ENCODE measurements around the gene C9orf43. TPM values are rescaled to one million over a fixed set of nuclear protein-coding genes. Genes with fewer than 3 reads are reported as not detected.
"Not testable (repeated sequence)": the region's sequence is repeated elsewhere in the genome, so short reads cannot be mapped to it uniquely, and the experiment has no call there.

The C9orf43 gene, protein sequence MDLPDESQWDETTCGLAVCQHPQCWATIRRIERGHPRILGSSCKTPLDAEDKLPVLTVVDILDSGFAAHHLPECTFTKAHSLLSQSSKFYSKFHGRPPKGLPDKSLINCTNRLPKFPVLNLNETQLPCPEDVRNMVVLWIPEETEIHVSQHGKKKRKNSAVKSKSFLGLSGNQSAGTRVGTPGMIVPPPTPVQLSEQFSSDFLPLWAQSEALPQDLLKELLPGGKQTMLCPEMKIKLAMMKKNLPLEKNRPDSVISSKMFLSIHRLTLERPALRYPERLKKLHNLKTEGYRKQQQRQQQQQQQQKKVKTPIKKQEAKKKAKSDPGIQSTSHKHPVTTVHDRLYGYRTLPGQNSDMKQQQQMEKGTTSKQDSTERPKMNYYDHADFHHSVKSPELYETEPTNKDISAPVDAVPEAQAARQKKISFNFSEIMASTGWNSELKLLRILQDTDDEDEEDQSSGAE
- total RNA-seq (2014; rRNA removed; shearing (Covaris generic)), result 0.20 and 0.37 TPM in 2 replicates
- 0.43 and 0.51 TPM in 2 replicates for polyA plus RNA-seq (2015; cell fraction: cytosol; rRNA removed)
- polyA plus RNA-seq (2015; cell fraction: nucleus; rRNA removed), result 0.24 and 0.41 TPM in 2 replicates

DNA sequence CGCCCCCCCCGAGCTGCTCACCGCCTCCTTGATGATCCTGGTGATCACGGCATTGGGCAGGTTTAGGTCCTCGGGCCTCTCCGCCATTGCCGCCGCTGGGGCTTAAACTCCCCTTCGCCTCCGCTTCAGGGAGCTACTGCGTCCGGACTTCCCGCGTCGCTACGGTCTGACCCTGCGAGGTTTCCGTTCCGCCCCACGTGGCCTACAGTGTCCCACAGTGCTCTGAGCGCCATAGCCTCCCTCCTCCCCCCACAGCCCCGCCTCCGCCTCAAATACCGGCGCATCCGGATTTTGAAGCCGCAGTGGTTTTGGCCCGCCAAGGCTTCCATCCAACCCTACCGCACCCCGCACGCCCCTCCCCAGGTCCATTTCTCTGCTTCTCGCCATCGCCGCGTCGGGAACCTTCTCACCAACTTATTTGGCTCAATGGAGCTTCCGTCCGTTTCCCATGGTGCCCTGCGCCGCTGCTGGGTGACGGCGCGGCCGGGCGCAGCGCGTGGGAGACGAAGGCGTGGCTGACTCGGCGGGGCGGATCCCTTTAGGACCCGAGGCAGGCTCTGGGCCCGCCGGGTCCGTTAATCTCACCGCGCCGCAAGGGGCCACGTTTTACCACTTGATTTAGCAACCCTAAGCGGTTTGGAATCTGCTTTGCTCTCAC, at the start of gene C9orf43, which contains the start of gene POLE3:
Gene C9orf43, plus strand, starts transcription at position 541 of the 658 bp plus-strand sequence. CDS start 2,747 bp downstream, outside the sequence.
Gene POLE3, minus strand, starts transcription at position 469 of the 658 bp plus-strand sequence. Its CDS starts 382 bp downstream, at position 87.
- DNase-seq (ENCODE audit: low read depth), result peak; percentile 95

DNA sequence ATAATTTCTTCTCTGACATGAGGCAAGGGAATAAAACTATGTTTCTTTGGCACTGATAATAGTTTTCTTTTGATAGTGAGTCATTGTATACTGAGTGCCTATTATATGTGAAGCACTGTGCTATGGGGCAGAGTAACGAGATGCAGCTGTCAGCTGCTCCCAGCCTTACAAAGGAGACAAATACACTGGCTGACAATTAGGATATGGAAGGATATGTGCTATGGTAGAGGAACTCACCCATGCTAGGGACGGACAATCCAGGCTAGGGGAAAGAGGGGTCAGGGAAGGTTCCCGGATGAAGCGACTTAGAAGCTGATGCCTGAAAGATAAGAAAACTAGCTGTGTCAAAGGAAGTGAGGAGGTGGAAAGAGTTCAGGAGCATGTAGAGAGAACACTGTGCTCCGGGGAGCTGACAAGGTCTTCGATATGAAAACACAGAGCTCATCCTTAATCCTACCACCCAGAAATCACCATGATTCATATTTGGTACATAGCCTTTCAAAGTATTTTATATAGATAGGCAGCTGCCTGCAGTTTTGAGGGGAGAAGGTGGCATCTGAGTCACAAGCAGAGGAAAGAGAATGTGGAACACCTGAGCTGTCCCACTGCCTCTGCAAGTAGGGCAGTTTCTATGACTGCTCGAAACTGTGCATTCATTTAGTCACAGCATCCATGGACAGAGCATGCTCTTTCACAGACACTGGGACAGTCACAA, 49.1 kb upstream of the C9orf43 start:
- DNase-seq (ENCODE audit: low read depth), result no peak

DNA sequence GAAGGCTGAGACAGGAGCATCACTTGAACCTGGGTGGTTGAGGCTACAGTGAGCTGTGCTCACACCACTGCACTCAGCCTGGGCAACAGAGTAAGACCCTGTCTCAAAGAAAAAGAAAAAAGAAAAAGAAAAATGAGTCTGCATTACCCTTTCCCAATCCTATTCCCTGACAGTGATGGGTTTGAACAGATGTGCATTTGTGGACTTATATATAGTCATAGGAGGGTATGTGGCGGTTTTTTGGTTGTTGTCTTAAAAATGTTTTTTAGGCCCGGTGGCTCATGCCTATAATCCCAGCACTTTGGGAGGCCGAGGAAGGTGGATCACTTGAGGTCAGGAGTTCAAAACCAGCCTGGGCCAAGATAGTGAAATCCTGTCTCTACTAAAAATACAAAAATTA, 47.2 kb upstream of the C9orf43 start:
- no peak for DNase-seq (ENCODE audit: low read depth)

DNA sequence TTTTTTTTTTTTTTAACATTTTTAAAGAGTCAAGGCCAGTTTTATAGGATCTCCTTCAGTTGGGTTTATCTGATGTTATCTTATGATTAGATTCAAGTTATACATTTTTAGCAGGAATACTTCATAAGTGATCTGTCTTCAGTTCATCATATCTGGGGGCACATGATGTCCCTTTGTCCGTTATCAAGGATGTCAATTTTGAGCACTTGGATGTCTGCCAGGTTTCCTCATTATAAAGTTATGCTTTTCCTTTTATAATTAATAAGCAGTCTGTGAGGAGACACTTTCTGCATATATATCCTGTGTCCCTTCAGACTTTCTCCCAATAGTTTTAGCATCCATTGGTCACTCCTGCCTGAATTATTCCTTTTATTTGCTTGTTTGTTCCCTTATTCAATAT, 45.6 kb upstream of the C9orf43 start:
- DNase-seq (ENCODE audit: low read depth), result no peak

DNA sequence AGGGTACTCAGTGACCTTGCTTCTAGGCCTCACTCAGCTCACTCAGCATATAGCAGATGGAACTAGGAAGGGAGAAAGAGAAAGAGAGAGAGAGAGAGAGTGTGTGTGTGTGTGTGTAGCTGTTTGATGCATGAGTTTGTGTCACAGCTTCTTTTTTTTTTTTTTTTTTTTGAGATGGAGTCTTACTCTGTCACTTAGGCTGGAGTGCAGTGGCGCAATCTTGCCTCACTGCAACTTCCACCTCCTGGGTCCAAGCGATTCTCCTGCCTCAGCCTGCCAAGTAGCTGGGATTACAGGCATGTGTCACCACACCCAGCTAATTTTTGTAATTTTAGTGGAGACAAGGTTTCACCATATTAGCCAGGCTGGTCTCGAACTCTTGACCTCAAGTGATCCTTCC, 44.9 kb upstream of the C9orf43 start:
- DNase-seq (ENCODE audit: low read depth), result not testable (repeated sequence)

DNA sequence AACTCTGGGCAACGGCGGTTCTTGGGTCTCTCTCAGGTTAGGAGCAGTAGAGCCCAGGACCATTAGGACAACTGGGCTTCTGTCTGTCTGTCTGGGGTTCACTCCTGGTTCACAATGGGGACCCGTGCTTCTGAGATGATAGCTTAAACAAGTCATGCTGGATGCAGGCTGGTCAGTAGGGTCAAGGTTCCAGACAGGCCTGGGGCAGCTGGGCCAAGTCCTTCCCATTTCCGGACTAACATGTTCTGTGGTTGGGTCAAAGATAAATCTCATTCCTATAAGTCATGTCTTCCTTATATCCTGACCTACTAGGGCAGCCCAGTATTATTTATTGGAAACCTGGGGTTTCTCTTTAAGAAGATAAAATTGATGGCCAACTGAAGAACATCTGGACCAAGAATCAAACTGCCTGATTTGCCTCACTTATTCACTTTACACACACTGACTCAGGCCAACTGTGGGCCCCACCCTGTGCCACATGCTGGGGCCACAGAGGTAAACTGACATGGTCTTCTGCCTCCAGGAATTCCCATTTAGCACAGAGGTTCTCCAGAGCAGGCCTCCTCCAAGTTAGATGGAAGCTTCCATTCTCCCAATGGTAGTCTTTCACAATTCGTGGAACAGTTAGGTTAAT, 42.1 kb upstream of the C9orf43 start:
- no peak for DNase-seq (ENCODE audit: low read depth)

DNA sequence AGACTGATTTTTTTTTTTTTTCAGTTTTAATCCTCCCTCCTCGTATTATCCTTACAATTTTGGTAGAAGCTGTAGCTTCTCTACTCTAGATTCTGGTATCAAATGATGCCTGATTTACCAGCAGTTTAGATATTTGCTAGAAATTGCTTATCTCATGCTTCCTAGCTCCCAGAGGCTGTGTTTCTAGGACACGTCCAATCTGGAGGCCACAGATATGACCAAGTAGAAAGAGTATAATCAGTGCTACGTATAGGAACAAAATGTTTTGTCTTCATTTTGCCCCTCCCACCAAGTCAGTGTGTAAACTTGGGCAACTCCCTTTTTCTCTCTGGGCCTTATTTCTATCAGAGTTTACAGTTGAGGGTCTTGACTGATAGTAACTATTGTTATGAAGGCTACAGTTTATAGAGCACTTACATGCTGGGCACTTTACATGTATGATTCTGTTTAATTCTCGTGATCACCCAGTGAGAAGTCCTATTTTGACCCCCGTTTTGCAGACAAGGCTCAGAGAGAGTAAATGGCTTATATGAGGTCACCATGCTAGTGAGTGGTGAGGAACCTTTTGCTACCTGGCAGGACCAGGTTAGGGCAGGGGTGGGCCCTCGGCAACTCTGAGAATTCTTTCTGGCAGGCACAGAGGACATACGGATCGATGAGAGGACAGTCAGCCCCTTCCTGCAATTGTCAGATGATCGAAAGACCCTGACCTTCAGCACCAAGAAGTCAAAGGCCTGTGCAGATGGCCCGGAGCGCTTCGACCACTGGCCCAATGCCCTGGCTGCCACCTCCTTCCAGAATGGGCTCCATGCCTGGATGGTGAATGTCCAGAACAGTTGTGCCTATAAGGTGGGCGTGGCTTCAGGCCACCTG, 41.3 kb upstream of the C9orf43 start:
- DNase-seq (ENCODE audit: low read depth), result no peak

DNA sequence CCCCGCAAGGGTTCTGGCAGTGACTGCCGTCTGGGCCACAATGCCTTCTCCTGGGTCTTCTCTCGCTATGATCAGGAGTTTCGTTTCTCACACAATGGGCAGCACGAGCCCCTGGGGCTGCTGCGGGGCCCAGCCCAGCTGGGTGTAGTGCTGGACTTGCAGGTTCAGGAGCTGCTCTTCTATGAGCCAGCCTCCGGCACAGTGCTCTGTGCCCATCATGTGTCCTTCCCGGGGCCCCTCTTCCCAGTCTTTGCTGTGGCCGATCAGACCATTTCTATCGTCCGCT, 40.7 kb upstream of the C9orf43 start:
- DNase-seq (ENCODE audit: low read depth), result no peak

DNA sequence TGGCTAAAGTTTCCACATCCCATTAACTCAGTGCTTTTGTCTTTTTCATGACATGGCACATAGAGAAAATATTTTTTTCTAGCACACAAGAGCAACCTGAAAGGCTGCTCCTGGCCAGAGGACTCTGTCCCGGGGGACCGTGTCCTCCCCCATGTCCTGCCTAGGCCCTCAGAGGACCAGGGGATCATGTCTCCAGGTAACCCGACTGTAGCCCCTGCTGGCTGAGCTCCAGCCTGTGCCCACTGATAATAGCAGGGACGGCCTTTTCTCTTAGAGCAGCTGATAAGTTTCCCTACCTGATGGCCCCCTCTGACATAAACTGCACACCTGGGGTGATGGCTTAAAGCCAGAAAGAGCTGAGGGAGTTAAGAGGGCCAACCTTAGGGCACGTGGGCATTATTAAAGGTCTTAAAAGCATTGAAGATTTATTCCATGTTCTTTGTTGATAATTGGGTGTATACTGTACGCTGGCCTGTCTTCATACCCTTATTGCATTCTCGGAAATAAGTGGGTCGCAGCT, 39.7 kb upstream of the C9orf43 start:
- no peak for DNase-seq (ENCODE audit: low read depth)

DNA sequence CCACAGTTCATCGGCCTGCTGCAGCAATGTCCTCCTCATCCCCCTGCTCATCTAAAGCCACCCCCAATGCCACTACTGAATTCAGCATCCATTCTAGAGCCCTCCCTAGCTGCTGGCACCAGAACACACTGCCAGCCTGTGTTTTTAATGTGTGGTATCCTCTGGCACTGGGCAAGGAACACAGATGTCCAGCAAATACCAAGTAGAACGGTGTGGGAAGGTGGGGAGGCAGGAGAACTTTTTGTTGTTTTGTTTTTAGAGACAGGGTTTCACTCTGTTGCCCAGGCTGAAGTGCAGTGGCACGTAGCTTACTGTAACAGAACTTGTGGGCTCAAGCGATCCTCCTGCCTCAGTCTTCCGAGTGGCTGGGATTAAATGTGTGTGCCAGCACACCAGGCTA, 38.5 kb upstream of the C9orf43 start:
- DNase-seq (ENCODE audit: low read depth), result no peak

DNA sequence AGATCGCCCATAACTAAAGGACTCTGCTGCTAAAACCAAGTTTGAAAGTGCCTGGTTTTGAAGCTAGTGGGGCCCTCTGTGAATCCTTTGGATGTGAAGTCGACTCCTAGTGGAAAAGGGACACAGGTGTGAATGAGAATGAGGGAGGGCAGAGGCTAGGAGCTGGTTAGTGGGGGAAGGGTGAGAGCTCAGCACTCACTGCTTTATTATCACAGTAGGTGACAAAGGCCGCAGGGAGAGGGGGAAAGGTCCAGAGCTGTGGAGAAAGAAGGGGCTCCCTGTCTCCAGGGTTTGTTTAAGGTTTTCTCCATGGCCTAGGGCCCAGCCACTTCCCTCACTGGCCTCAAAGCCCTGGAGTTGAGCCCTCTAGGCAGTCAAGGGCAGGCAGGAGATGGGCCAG, 37.3 kb upstream of the C9orf43 start:
- DNase-seq (ENCODE audit: low read depth), result no peak

DNA sequence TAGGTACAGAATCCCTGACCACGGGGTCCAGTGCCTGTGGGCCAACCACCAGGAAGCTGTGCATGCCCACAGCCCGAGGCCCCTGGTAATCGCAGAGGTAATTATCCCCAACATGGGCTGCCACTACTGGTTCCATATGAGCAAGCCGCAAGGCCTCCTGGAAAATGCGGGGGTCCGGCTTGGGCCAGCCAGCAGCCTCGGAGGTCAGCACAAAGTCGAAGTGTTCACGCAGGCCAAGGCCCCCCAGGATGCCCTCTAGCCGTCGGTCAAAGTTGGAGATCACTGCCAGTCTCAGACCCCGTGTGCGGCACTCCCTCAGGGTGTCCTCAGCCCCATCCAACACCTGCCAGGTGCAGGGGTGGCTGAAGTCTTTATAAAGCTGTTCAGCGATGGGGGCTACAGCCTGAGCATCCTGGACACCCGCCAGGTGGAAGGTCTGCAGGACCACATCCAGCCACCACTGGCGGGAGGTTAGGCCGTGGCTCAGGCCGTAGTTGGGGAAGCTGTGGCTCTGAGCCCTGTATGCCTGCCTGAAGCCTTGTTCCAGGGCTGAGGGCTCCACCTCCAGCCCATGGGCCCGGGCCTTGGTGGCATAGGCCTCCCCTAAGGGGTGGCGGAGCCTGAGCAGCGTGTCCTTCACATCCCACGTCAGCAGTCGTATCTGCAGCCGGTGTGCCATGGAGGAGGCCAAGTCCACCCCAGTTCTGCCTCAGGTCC, 36.7 kb upstream of the C9orf43 start:
- DNase-seq (ENCODE audit: low read depth), result no peak

DNA sequence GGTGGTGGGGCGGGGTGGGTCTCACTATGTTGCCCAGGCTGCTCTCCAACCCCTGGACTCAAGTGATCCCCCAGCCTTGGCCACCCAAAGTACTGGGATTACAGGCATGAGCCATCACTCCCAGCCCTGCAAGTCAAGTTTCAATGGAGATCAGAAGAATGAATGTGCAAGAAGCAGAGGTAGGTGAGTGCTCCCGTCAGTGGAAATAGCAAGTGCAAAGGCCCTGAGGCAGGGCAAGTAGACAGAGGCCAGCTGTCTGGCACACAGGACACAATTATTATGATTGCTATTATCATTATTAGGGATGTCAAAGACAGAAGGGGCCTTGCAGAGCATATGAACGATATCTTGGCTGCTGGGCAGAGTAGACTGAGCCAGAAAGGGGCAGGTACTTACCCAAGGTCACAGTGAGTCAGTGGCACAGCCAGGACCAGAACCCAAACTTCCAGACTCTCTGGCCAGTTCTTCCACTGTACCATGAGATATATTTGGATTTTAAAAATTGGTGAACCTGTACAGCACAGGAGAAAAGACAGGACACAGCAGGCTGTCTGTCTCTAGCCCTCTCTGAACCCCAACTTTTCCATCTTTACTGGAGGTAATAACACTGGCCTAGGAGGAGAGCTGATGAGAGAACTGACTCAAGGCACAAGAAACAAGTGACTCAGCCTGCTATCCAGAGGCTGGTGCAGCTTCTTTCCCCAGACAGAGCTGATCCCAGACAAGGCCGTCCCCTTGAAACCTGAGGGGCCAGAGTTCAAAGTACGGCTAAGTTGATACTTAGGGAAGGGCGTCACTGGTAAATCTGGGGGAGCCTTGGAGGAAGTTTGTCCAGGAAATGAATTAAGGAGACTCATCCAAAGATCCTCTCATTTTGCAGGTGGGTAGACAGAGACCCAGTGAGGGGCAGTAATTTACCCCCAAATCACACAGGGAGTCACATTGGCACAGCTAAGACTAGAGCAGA, 35.2 kb upstream of the C9orf43 start:
- no peak for DNase-seq (ENCODE audit: low read depth)

DNA sequence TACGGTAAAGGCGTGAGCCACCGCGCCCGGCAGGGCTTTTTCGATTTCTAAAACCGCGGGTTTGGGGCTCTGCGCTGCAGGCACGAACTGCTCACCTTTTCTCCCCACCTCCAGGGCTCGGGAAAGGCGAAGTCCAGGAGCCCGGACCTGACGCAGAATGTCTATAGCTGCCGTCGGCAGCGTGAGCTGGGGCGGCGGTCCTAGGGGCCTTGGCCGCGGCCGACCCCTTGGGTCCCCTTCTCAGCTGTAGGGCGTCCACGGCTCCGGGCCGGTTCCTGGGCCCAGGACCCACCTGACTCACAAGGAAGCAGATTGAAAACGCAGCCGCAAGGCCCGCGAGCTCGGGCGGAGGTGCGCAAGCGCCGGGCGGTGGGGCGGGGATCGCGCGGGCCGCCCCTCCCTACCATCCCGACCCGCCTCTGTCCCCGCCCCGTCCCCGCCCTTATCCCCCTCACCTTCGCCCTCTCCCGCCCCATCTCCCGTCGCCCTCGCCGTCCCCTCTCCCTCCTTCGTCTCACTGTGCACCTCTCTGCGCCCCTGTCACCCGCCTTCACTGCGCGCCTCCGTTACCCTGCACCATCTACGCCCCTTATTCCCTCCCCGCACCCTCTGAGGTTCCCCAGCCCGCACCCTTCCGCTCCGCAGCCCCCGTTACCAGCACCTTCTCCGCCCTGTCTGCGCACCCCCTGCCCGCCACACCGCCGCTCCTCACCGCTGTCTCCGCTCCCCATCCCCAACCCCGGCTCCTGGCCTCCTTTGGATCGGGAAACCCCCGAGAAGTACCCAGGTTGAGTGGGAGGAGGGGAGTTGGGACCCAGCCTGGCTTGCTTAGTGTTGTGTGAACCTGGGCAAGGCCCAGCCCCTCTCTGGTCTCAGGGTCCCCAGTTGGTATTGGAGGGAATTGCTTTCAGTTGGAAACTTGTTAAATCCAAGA, 33.6 kb upstream of the C9orf43 start, which contains the start of gene HDHD3:
Gene HDHD3, minus strand, starts transcription at position 353 of the 934 bp plus-strand sequence. CDS start 2,632 bp downstream, outside the sequence.
- DNase-seq (ENCODE audit: low read depth), result peak; percentile 73

DNA sequence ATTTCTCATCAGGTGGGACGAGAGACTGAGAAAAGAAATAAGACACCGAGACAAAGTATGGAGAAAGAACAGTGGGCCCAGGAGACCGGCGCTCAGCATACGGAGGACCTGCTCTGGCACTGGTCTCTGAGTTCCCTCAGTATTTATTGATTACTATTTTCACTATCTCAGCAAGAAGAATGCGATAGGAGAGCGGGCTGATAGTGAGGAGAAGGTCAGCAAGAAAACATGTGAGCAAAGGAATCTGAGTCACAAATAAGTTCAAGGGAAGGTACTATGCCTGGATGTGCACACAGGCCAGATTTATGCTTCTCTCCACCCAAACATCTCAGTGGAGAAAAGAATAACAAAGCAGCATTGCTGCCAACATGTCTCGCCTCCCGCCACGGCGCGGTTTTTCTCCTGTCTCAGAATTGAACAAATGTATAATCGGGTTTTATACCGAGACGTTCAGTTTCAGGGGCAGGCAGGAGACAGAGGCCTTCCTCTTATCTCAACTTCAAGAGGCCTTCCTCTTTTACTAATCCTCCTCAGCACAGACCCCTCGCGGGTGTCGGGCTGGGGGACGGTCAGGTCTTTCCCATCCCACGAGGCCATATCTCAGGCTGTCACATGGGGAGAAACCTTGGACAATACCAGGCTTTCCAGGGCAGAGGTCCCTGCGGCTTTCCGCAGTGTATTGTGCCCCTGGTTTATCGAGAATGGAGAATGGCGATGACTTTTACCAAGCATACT, 31.3 kb upstream of the C9orf43 start:
- not testable (repeated sequence) for DNase-seq (ENCODE audit: low read depth)

DNA sequence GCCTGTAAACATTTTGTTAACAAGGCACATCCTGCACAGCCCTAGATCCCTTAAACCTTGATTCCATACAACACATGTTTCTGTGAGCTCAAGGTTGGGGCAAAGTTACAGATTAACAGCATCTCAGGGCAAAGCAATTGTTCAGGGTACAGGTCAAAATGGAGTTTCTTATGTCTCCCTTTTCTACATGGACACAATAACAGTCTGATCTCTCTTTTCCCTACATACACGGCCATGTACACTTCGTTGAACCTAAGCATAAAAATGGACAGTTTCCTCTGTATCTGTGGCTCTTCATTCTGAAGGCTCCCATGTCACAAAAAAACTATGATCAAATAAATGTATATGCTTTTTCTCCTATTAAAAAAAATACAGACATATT, 30.7 kb upstream of the C9orf43 start:
- DNase-seq (ENCODE audit: low read depth), result not testable (repeated sequence)
